NCI-H526 treated with DMSO at 0.1 percent for 48 hours (cell line): ENCODE data around the gene DIO3.

Source experiments
- DNase-seq: peaks from one replicate; lab custom pipeline; 2025; lab: John Stamatoyannopoulos, UW

DIO3 gene

GRCh38 chr14:101583715-101584054 lies 22.4 kb downstream of the DIO3 start:
- DNase-seq, result no peak

GRCh38 chr14:101584055-101584859 lies 23.0 kb downstream of the DIO3 start:
- peak; percentile 4 for DNase-seq

GRCh38 chr14:101585211-101585610 lies 23.9 kb downstream of the DIO3 start:
- no peak for DNase-seq

GRCh38 chr14:101586531-101587430 lies 25.5 kb downstream of the DIO3 start:
- DNase-seq, result no peak

GRCh38 chr14:101587441-101587911 lies 26.2 kb downstream of the DIO3 start:
- no peak for DNase-seq

GRCh38 chr14:101588286-101588975 lies 27.1 kb downstream of the DIO3 start:
- DNase-seq, result no peak

GRCh38 chr14:101588990-101589389 lies 27.7 kb downstream of the DIO3 start:
- no peak for DNase-seq

GRCh38 chr14:101589486-101590015 lies 28.3 kb downstream of the DIO3 start:
- DNase-seq, result no peak

- DNase-seq, result no peak
Measured at GRCh38 chr14:101590062-101590461, 28.8 kb downstream of the DIO3 start.

- no peak for DNase-seq
Measured at GRCh38 chr14:101590616-101591015, 29.3 kb downstream of the DIO3 start.

- DNase-seq, result no peak
Measured at GRCh38 chr14:101591121-101591520, 29.8 kb downstream of the DIO3 start.

GRCh38 chr14:101591582-101591981 lies 30.3 kb downstream of the DIO3 start:
- no peak for DNase-seq

GRCh38 chr14:101593411-101594238 lies 32.3 kb downstream of the DIO3 start:
- DNase-seq, result no peak

GRCh38 chr14:101594511-101595148 lies 33.3 kb downstream of the DIO3 start:
- DNase-seq, result no peak

- DNase-seq, result no peak
Measured at GRCh38 chr14:101595349-101595748, 34.1 kb downstream of the DIO3 start.

GRCh38 chr14:101595887-101596721 lies 34.8 kb downstream of the DIO3 start:
- no peak for DNase-seq

- DNase-seq, result no peak
Measured at GRCh38 chr14:101596742-101597141, 35.4 kb downstream of the DIO3 start.

- no peak for DNase-seq
Measured at GRCh38 chr14:101598159-101598558, 36.9 kb downstream of the DIO3 start.

GRCh38 chr14:101598571-101599233 lies 37.4 kb downstream of the DIO3 start:
- no peak for DNase-seq
